ENCODE results near the gene SSB.

GRCh38 chr2:169806586-169806985, 7.9 kb downstream of the SSB start:
- TF ChIP-seq CTCF (conservative IDR thresholded peaks at IDR 0.05) (no peak), ZFX (IDR thresholded peaks at IDR 0.05) (no peak)
